Psoas muscle (tissue), 8 donors: ENCODE data around the gene DIP2C. TPM values are rescaled to one million over a fixed set of nuclear protein-coding genes. Genes with fewer than 3 reads are reported as not detected.
A peak's percentile ranks its signal among the peaks of the same experiment; 100 is the strongest.

Experiments
- ATAC-seq, 4 donors: fragments of 200-7000 bp; cut with Tn5 transposase; one replicate each; pipeline ENCODE4 v1.9.1; 2020; ENCODE audit warnings: moderate library complexity in 3 of 4, mild to moderate bottlenecking in 2 of 4
- DNase-seq, 2 donors: peaks; one replicate each; pipeline ENCODE4 v3.0.0-alpha.2; 2020
- H3K27ac ChIP-seq: fragments of 200-600 bp; one replicate; pipeline ENCODE4 v1.8.0; 2022
- H3K27me3 ChIP-seq, 3 donors: fragments of 200-600 bp in 1 of 3; one replicate each; pipeline versions ENCODE4 v1.6.1 to v1.8.0; 2013 to 2022; ENCODE audit warnings: low read length in 2 of 3, mild to moderate bottlenecking in 2 of 3, moderate library complexity in 1 of 3; ENCODE audit not compliant: insufficient read depth in 3 of 3
- H3K36me3 ChIP-seq, 2 donors: fragments of 200-600 bp in 1 of 2; one replicate each; pipeline versions ENCODE4 v1.6.1 to v1.8.0; 2013 to 2022; ENCODE audit warnings: low read depth in 1 of 2, mild to moderate bottlenecking in 1 of 2, moderate library complexity in 1 of 2; ENCODE audit not compliant: insufficient read depth in 1 of 2
- H3K4me1 ChIP-seq: fragments of 200-600 bp; one replicate; pipeline ENCODE4 v1.8.0; 2022
- H3K4me3 ChIP-seq: fragments of 200-600 bp; one replicate; pipeline ENCODE4 v1.8.0; 2022; ENCODE audit warnings: mild to moderate bottlenecking
- H3K9me3 ChIP-seq: fragments of 200-600 bp; one replicate; pipeline ENCODE4 v1.8.0; 2022
- WGBS, 3 donors: extraction: QIAGEN DNeasy Blood & Tissue Kit; methylation state at CpG; one replicate each; pipeline versions ENCODE4 v1.1.6 to v1.1.7; 2013; 5-methylcytosine and 5-hydroxymethylcytosine counted together
- intact Hi-C, 2 donors: fragments of 100-400 bp; cut with DNase I; formaldehyde crosslinking; loops; one replicate each; pipeline versions ENCODE4 v1.11.0 to v1.14.2; 2022
- polyA plus RNA-seq, 3 donors: library from polyadenylated mRNA; stranded (reverse); fragments of 200-250 nt; gene quantifications; one replicate each; pipeline ENCODE4 v1.2.3, GENCODE V29; 2013
- total RNA-seq, 4 donors: library from RNA; stranded (reverse); fragmentation: NEBNext Ultra II Directional in 2 of 4; extraction: Animal tissue kit (Norgen Biotek cat#: 25700) in 2 of 4; gene quantifications; one replicate each; pipeline versions ENCODE4 v1.2.1 to v1.2.4, GENCODE V29; 2021 to 2023
- TF ChIP-seq, protein P1 (sequence below): fragments of 200-600 bp; IDR thresholded peaks from one replicate; pipeline ENCODE4 v1.8.0; 2022; ENCODE audit warnings: antibody characterized with exemption
- donor health status: healthy with polysubstance abuse.
- donor health status: DM: no; HTN: no; CAD: no; lungs with moderate emphysema.
- donor health status: Bipolar disorder and iron deficiency.
- donor health status: healthy.
- donor health status: DM: yes; HTN: yes; CAD: no.
- donor health status: DM: no; HTN: no; CAD: no.
- donor health status: DM: no; HTN: no; CAD: no.
- donor health status: DM: yes; HTN: yes; CAD: no.

The DIP2C gene
- total and polyA plus RNA-seq, 7 donors, result 7.7 to 32.0 (median 25.0) TPM

- peaks cover 3 to 36% of the 10 kb centered on the region in 2 donors for H3K36me3 ChIP-seq
- ATAC-seq (peak; percentile 80 to 88 (median 88)), DNase-seq (peak; percentile 81 to 85)
- no peaks in the 10 kb centered on the region for H3K9me3 ChIP-seq
- H3K27me3 ChIP-seq, result no peaks in the 10 kb centered on the region
- H3K27ac ChIP-seq, result peak overlapping the region; percentile 24
- no peak overlapping the region for H3K4me3 ChIP-seq
- H3K4me1 ChIP-seq, result peaks cover 3% of the 10 kb centered on the region
- WGBS, 3 donors, result 30 to 46% (median 30%) methylated on average over 15 of the region's 15 CpGs
- TF ChIP-seq, protein P1, sequence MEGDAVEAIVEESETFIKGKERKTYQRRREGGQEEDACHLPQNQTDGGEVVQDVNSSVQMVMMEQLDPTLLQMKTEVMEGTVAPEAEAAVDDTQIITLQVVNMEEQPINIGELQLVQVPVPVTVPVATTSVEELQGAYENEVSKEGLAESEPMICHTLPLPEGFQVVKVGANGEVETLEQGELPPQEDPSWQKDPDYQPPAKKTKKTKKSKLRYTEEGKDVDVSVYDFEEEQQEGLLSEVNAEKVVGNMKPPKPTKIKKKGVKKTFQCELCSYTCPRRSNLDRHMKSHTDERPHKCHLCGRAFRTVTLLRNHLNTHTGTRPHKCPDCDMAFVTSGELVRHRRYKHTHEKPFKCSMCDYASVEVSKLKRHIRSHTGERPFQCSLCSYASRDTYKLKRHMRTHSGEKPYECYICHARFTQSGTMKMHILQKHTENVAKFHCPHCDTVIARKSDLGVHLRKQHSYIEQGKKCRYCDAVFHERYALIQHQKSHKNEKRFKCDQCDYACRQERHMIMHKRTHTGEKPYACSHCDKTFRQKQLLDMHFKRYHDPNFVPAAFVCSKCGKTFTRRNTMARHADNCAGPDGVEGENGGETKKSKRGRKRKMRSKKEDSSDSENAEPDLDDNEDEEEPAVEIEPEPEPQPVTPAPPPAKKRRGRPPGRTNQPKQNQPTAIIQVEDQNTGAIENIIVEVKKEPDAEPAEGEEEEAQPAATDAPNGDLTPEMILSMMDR, result no peak
- intact Hi-C loops, result no loop called here
These were observed 359.9 kb downstream of the DIP2C start for GRCh38 chr10:329361-330099.

GRCh38 chr10:327889-328852 is 361.3 kb downstream of the DIP2C start:
- no peaks in the 10 kb centered on the region for H3K27me3 ChIP-seq
- H3K36me3 ChIP-seq, result peaks cover 3 to 45% of the 10 kb centered on the region in 2 donors
- peaks cover 3% of the 10 kb centered on the region for H3K4me1 ChIP-seq
- TF ChIP-seq, protein P1, result no peak
- DNase-seq (no peak), ATAC-seq (peak in 1 of 4 donors; percentile 33)
- no peaks in the 10 kb centered on the region for H3K9me3 ChIP-seq
- no peak overlapping the region for H3K4me3 ChIP-seq
- no peak overlapping the region for H3K27ac ChIP-seq
- intact Hi-C loops, result no loop called here
- WGBS, 3 donors, result 88 to 92% (median 90%) methylated on average over 22 of the region's 22 CpGs

- H3K4me1 ChIP-seq, result peaks cover 3% of the 10 kb centered on the region
- intact Hi-C loops, result no loop called here
- H3K27me3 ChIP-seq, result no peaks in the 10 kb centered on the region
- TF ChIP-seq, protein P1, result no peak
- H3K9me3 ChIP-seq, result no peaks in the 10 kb centered on the region
- WGBS, 3 donors, result 92 to 93% (median 92%) methylated on average over 29 of the region's 29 CpGs
- no peak overlapping the region for H3K27ac ChIP-seq
- ATAC-seq, result no peak
- DNase-seq, result no peak
- H3K36me3 ChIP-seq, result peaks cover 3 to 45% of the 10 kb centered on the region in 2 donors
- no peak overlapping the region for H3K4me3 ChIP-seq
These were observed 362.4 kb downstream of the DIP2C start for GRCh38 chr10:326894-327635.

DNA sequence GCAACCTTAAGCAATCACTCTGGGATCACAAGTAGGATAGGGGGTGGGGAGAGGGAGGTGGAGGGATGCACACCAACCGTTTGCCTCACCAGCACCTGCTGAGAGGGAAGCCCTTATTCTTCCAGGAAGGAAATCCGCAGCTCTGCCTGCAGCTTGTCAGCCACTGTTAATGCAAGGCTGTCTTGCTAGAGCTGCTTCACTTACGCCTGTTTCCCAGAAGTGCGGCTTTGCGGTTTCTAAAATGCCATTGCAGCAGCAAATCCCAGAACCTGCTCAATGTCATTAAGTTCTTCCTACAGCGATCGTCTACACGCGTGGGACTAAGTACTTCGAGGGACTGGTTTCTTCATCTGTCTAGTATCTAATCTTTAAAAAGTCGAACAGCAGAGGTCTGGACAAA is 363.1 kb downstream of the DIP2C start:
- ATAC-seq (no peak), DNase-seq (no peak)
- Histone ChIP-seq H3K27ac (no peak overlapping the region), H3K27me3 (no peaks in the 10 kb centered on the region), H3K9me3 (no peaks in the 10 kb centered on the region), H3K36me3 (peaks cover 3 to 45% of the 10 kb centered on the region in 2 donors), H3K4me1 (peaks cover 3% of the 10 kb centered on the region), H3K4me3 (no peak overlapping the region)
- WGBS, 3 donors, result 88 to 91% (median 90%) methylated on average over 11 of the region's 11 CpGs
- TF ChIP-seq, protein P1, result no peak
- intact Hi-C loops, result no loop called here
